K562 (cell line): ENCODE results near the gene WSCD2. TPM values are rescaled to one million over a fixed set of nuclear protein-coding genes. Genes with fewer than 3 reads are reported as not detected.
A peak's percentile ranks its signal among the peaks of the same experiment; 100 is the strongest.

Experiments
- ATAC-seq: fragments of 200-7000 bp; cut with Tn5 transposase; 3 replicates; pipeline ENCODE4 v1.9.1; 2020; ENCODE audit warnings: moderate library complexity
- BruUV-seq: library from RNA; stranded (reverse); fragments of 400-500 nt; replicated peaks from 2 replicates; lab custom pipeline; 2021; lab: Mats Ljungman, UMichigan
- CTCF ChIA-PET: fragments of 300-600 bp; formaldehyde crosslinking; extraction: SDS; loops from one replicate; lab custom pipeline; 2021; ENCODE audit warnings: low intra/inter-chr PET ratio; lab: Yijun Ruan, JAX
- POLR2A ChIA-PET: fragments of 300-600, 350-650 bp; sonication (Branson Sonifier 250); formaldehyde crosslinking; extraction: SDS; loops from one replicate; lab custom pipeline; 2021; ENCODE audit warnings: antibody characterized with exemption, inconsistent platforms; lab: Yijun Ruan, JAX
- DNase-seq, 4 experiments: peaks; one replicate each; pipeline versions ENCODE4 v3.0.0 to v3.0.0-alpha.2; 2011 to 2018; ENCODE audit warnings: low spot score in 3 of 4, mixed read lengths in 3 of 4; ENCODE audit errors: extremely low read depth in 1 of 4
- FAIRE-seq: peaks from 2 replicates; lab custom pipeline; 2011; peaks lifted over from hg19 to GRCh38; lab: Jason Lieb, UNC
- H2AFZ ChIP-seq: 2 replicates; pipeline ENCODE4 v1.6.0; 2011; ENCODE audit warnings: low read depth, low read length, control low read depth, inconsistent platforms
- H3K27ac ChIP-seq: fragments of 200-600 bp; 3 replicates; pipeline ENCODE4 v1.8.0; 2011; ENCODE audit warnings: low read depth, mild to moderate bottlenecking, control low read depth, inconsistent platforms, low read length, moderate library complexity, mixed read lengths; ENCODE audit errors: extremely low read depth
- H3K27me3 ChIP-seq, 2 experiments: fragments of 300-600 bp in 1 of 2; 2 replicates in 1 of 2; 3 replicates in 1 of 2; pipeline versions ENCODE4 v1.6.0 to v1.8.0; 2011; ENCODE audit warnings: inconsistent platforms in 2 of 2, low read length in 2 of 2, mild to moderate bottlenecking in 1 of 2, mixed read lengths in 1 of 2, moderate library complexity in 1 of 2; ENCODE audit not compliant: control insufficient read depth in 2 of 2, insufficient read depth in 2 of 2
- H3K36me3 ChIP-seq: fragments of 300-600 bp; 3 replicates; pipeline ENCODE4 v1.8.0; 2011; ENCODE audit warnings: mild to moderate bottlenecking, low read length, inconsistent platforms; ENCODE audit not compliant: control insufficient read depth, insufficient read depth
- H3K4me1 ChIP-seq, 2 experiments: fragments of 200-600 bp in 1 of 2; replicated peaks in 1 of 2; 2 replicates in 1 of 2; 3 replicates in 1 of 2; pipeline versions ENCODE4 v1.5.1 to v1.8.0; 2011; ENCODE audit warnings: inconsistent platforms in 2 of 2, low read length in 2 of 2, mild to moderate bottlenecking in 1 of 2, mixed read lengths in 1 of 2, moderate library complexity in 1 of 2; ENCODE audit not compliant: control insufficient read depth in 2 of 2, insufficient read depth in 2 of 2
- H3K4me2 ChIP-seq: 2 replicates; pipeline ENCODE4 v1.6.1; 2011; ENCODE audit warnings: low read length, control low read depth, inconsistent platforms, mixed read lengths; ENCODE audit not compliant: insufficient read depth
- H3K4me3 ChIP-seq: fragments of 200-600 bp; sonication (generic), shearing (Covaris generic); 2 replicates; pipeline ENCODE4 v1.5.1; 2016; ENCODE audit warnings: control low read depth, inconsistent platforms
- H3K79me2 ChIP-seq: fragments of 200-600 bp; 3 replicates; pipeline ENCODE4 v1.8.0; 2011; ENCODE audit warnings: low read length, inconsistent platforms; ENCODE audit not compliant: control insufficient read depth, insufficient read depth
- H3K9ac ChIP-seq, 2 experiments: 2 replicates each; pipeline versions ENCODE4 v1.6.0 to v1.6.1; 2011; ENCODE audit warnings: low read depth in 2 of 2, low read length in 2 of 2, control low read depth in 1 of 2, inconsistent platforms in 1 of 2, mild to moderate bottlenecking in 1 of 2, mixed read lengths in 1 of 2; ENCODE audit not compliant: insufficient read depth in 1 of 2
- H3K9me1 ChIP-seq: one replicate; pipeline ENCODE4 v1.6.0; 2011; ENCODE audit warnings: inconsistent platforms, mild to moderate bottlenecking, low read length, moderate library complexity; ENCODE audit not compliant: control insufficient read depth, insufficient read depth
- H3K9me3 ChIP-seq: replicated peaks from 2 replicates; pipeline ENCODE4 v1.5.1; 2011; ENCODE audit warnings: low read depth, low read length, inconsistent platforms; ENCODE audit not compliant: control insufficient read depth, insufficient read depth
- H4K20me1 ChIP-seq: replicated peaks from 2 replicates; pipeline ENCODE4 v1.6.1; 2011; ENCODE audit warnings: low read length, inconsistent platforms, mixed read lengths; ENCODE audit not compliant: control insufficient read depth, insufficient read depth
- CHAMP1 ChIP-seq: fragments of 450-650 bp; IDR thresholded peaks from 2 replicates; pipeline ENCODE4 v1.6.1; 2016; ENCODE audit warnings: mild to moderate bottlenecking
- EHMT2 ChIP-seq: fragments of 450-650 bp; IDR thresholded peaks from 2 replicates; pipeline ENCODE4 v1.6.1; 2018; ENCODE audit warnings: antibody characterized with exemption
- HNRNPLL ChIP-seq: fragments of 200-400 bp; formaldehyde crosslinking; IDR thresholded peaks from 2 replicates; pipeline ENCODE4 v1.6.1; 2017; ENCODE audit warnings: low read length, low read depth, mild to moderate bottlenecking; ENCODE audit not compliant: poor library complexity, severe bottlenecking
- TBP ChIP-seq: optimal IDR thresholded peaks from 2 replicates; pipeline ENCODE3; 2011; ENCODE audit warnings: low read depth, low read length, improper control_type of control experiment
- TCF3 ChIP-seq: sonication (generic); formaldehyde crosslinking; IDR thresholded peaks from 2 replicates; pipeline ENCODE4 v1.4.0; 2020; ENCODE audit warnings: mild to moderate bottlenecking, missing genetic modification reagents
- TRIM25 ChIP-seq: fragments of 450-650 bp; IDR thresholded peaks from 2 replicates; pipeline ENCODE4 v1.7.0; 2016; ENCODE audit warnings: borderline replicate concordance
- ZFP36 ChIP-seq: fragments of 150-350 bp; IDR thresholded peaks from 2 replicates; pipeline ENCODE4 v1.6.1; 2018; ENCODE audit warnings: low read length, low read depth; ENCODE audit not compliant: partially characterized antibody
- ZNF146 ChIP-seq: IDR thresholded peaks from one replicate; pipeline ENCODE4 v1.6.1; 2018; ENCODE audit warnings: missing compliant biosample characterization; ENCODE audit not compliant: unreplicated experiment
- WGBS: fragments of 100-300 bp; shearing (Covaris generic); methylation state at CpG from one replicate; pipeline ENCODE4 v1.1.6; 2016; ENCODE audit warnings: low coverage, mixed read lengths; ENCODE audit not compliant: insufficient coverage; ENCODE audit errors: missing lambda C conversion rate; 5-methylcytosine and 5-hydroxymethylcytosine counted together
- in situ Hi-C: fragments of 300-500 bp; cut with MboI; formaldehyde crosslinking; loops from 4 replicates; pipeline ENCODE4 v1.15.0; 2018; ENCODE audit warnings: inconsistent platforms, mixed read lengths
- intact Hi-C: fragments of 100-400 bp; cut with micrococcal nuclease; formaldehyde crosslinking; loops from 2 replicates; pipeline ENCODE4 v1.14.2; 2022
- polyA plus RNA-seq, 8 experiments: library from polyadenylated mRNA; depleted of rRNA in 4 of 8; stranded (reverse) in 5 of 8; unstranded in 3 of 8; fragments of >200 nt; fragmentation: Nextera tagmentation in 2 of 8; fragmentation: Illumina TruSeq in 1 of 8; extraction: Ambion mirVana in 2 of 8; extraction: Trizol in 1 of 8; gene quantifications; 2 replicates each; pipeline versions ENCODE4 v1.2.1 to v1.2.3, GENCODE V29; 2011 to 2014; ENCODE audit warnings: inconsistent platforms in 1 of 8, missing spikeins in 1 of 8
- total RNA-seq, 7 experiments: library from RNA; depleted of rRNA in 6 of 7; stranded (reverse); fragments of >200 nt in 6 of 7; fragmentation: Illumina TruSeq in 2 of 7; extraction: Trizol in 2 of 7; gene quantifications; 2 replicates each; pipeline versions ENCODE4 v1.2.1 to v1.2.3, GENCODE V29; 2011 to 2021; ENCODE audit warnings: low replicate concordance in 1 of 7

Gene WSCD2
- total and polyA plus RNA-seq, 9 of the 15 experiments (the other 6 are each of a cell fraction or from before 2014, with no cell fraction given), result 0.72 to 14.1 (median 4.0) TPM

- TF ChIP-seq ZFP36, result no peak
- no peak for TF ChIP-seq TBP
- TF ChIP-seq TCF3, result no peak
- TF ChIP-seq CHAMP1, result no peak
Observed at GRCh38 chr12:108266131-108266530, 137.0 kb downstream of the WSCD2 start (continued).

- ATAC-seq (no peak), DNase-seq (no peak), FAIRE-seq (no peak)
- Histone ChIP-seq H3K27me3 (peaks cover 4 to 6% of the 10 kb centered on the region in 2 experiments; a peak in 1 of 5 replicates), H3K4me1 (peaks cover 0 to 9% of the 10 kb centered on the region in 2 experiments; a peak in 3 of 5 replicates), H2AFZ (no peak overlapping the region), H3K36me3 (no peaks in the 10 kb centered on the region), H3K4me2 (no peak overlapping the region), H3K9me1 (no peaks in the 10 kb centered on the region), H3K9me3 (no peaks in the 10 kb centered on the region), H3K27ac (no peak overlapping the region), H4K20me1 (no peaks in the 10 kb centered on the region), H3K4me3 (no peak overlapping the region), H3K79me2 (no peaks in the 10 kb centered on the region), H3K9ac (no peak overlapping the region)
- BruUV-seq, result no TSS peak
- intact Hi-C loops, result no loop called here
- 0% methylated on average over 4 of the region's 4 CpGs for WGBS
- ChIA-PET POLR2A (interaction anchor here (0.6 kb wide), 1 partner anchor 1108 kb away, joined by 3 read pairs; no protein-coding TSS in a partner anchor), CTCF (no interaction called here)
- in situ Hi-C loops, result no loop called here
- TF ChIP-seq EHMT2, result peak; percentile 72
- TF ChIP-seq HNRNPLL, result no peak
- TF ChIP-seq TRIM25, result no peak
- TF ChIP-seq ZNF146, result no peak
Observed at GRCh38 chr12:108267450-108267849, 138.4 kb downstream of the WSCD2 start.
